Ishikawa (cell line): ENCODE data around the gene LVRN.

Source experiments
- CEBPB ChIP-seq: IDR thresholded peaks from 2 replicates; pipeline ENCODE4 v1.6.1; 2012
- CREB1 ChIP-seq: IDR thresholded peaks from 2 replicates; pipeline ENCODE4 v1.6.1; 2012; ENCODE audit warnings: low read depth
- EGR1 ChIP-seq: IDR thresholded peaks from 2 replicates; pipeline ENCODE4 v1.6.1; 2012
- EP300 ChIP-seq: IDR thresholded peaks from 2 replicates; pipeline ENCODE4 v1.6.1; 2012; ENCODE audit warnings: borderline replicate concordance
- FOXM1 ChIP-seq: IDR thresholded peaks from 2 replicates; pipeline ENCODE4 v1.6.1; 2012; ENCODE audit warnings: low read depth, borderline replicate concordance
- MAX ChIP-seq: IDR thresholded peaks from 2 replicates; pipeline ENCODE4 v1.6.1; 2012
- NFIC ChIP-seq: IDR thresholded peaks from 2 replicates; pipeline ENCODE4 v1.6.1; 2012
- RAD21 ChIP-seq: IDR thresholded peaks from 2 replicates; pipeline ENCODE4 v1.6.1; 2012; ENCODE audit warnings: low read depth
- REST ChIP-seq: IDR thresholded peaks from 2 replicates; pipeline ENCODE4 v1.6.1; 2012; ENCODE audit warnings: low read depth, mild to moderate bottlenecking
- TAF1 ChIP-seq: IDR thresholded peaks from 2 replicates; pipeline ENCODE4 v1.6.1; 2012; ENCODE audit warnings: low read depth, mild to moderate bottlenecking
- TCF12 ChIP-seq: IDR thresholded peaks from 2 replicates; pipeline ENCODE4 v1.6.1; 2012; ENCODE audit warnings: low read depth
- TEAD4 ChIP-seq: IDR thresholded peaks from 2 replicates; pipeline ENCODE4 v1.6.1; 2012
- USF1 ChIP-seq: IDR thresholded peaks from 2 replicates; pipeline ENCODE4 v1.6.1; 2012
- YY1 ChIP-seq: IDR thresholded peaks from 2 replicates; pipeline ENCODE4 v1.6.1; 2012; ENCODE audit warnings: low read depth
- ZBTB7A ChIP-seq: IDR thresholded peaks from 2 replicates; pipeline ENCODE4 v1.6.1; 2012; ENCODE audit warnings: low read depth

LVRN gene

GRCh38 chr5:116062352-116062751 is 100.1 kb downstream of the LVRN start:
- TF ChIP-seq NFIC (no peak), EP300 (no peak), USF1 (no peak), TEAD4 (no peak)

- TF ChIP-seq USF1 (no peak), EP300 (no peak), FOXM1 (no peak), NFIC (no peak), TEAD4 (no peak), MAX (no peak), RAD21 (no peak), CEBPB (no peak), TAF1 (no peak), TCF12 (no peak), ZBTB7A (no peak), YY1 (no peak), REST (no peak), CREB1 (no peak), EGR1 (no peak)
These were observed 101.7 kb downstream of the LVRN start for GRCh38 chr5:116063950-116064349.

- TF ChIP-seq FOXM1 (no peak), ZBTB7A (no peak), EP300 (no peak), MAX (no peak), RAD21 (peak; percentile 73), TEAD4 (no peak)
These were observed 105.9 kb downstream of the LVRN start for GRCh38 chr5:116068028-116068632.

- TF ChIP-seq RAD21 (no peak), NFIC (no peak), TEAD4 (no peak)
These were observed 108.9 kb downstream of the LVRN start for GRCh38 chr5:116071211-116071610.

GRCh38 chr5:116075191-116075831 is 113.0 kb downstream of the LVRN start:
- TF ChIP-seq EGR1 (no peak), CREB1 (no peak), REST (no peak), USF1 (no peak), TAF1 (no peak), TEAD4 (no peak)

GRCh38 chr5:116076496-116076895 is 114.2 kb downstream of the LVRN start:
- TF ChIP-seq EP300, result no peak
- no peak for TF ChIP-seq RAD21
- no peak for TF ChIP-seq FOXM1
- TF ChIP-seq REST, result no peak
- TF ChIP-seq CEBPB, result no peak
- no peak for TF ChIP-seq CREB1
- no peak for TF ChIP-seq TEAD4
- TF ChIP-seq TCF12, result no peak
- TF ChIP-seq NFIC, result no peak
- no peak for TF ChIP-seq ZBTB7A
- no peak for TF ChIP-seq MAX
- no peak for TF ChIP-seq EGR1
- no peak for TF ChIP-seq YY1
- TF ChIP-seq USF1, result no peak
- no peak for TF ChIP-seq TAF1
